Osteocyte (in vitro differentiated cells): Measurements from ENCODE around the gene TUBB1. TPM values are rescaled to one million over a fixed set of nuclear protein-coding genes. Genes with fewer than 3 reads are reported as not detected.

Experiments used
- DNase-seq: peaks from one replicate; pipeline ENCODE4 v3.0.0; 2021; ENCODE audit warnings: mixed read lengths; ENCODE audit not compliant: unreplicated experiment; ENCODE audit errors: extremely low spot score
- H3K27ac Mint-ChIP-seq: one replicate; pipeline ENCODE4 v1.8.0; 2021; ENCODE audit warnings: mild to moderate bottlenecking, mixed read lengths; ENCODE audit not compliant: unreplicated experiment
- H3K27me3 Mint-ChIP-seq: one replicate; pipeline ENCODE4 v1.8.0; 2021; ENCODE audit warnings: mixed read lengths; ENCODE audit not compliant: unreplicated experiment
- H3K36me3 Mint-ChIP-seq: one replicate; pipeline ENCODE4 v1.8.0; 2021; ENCODE audit warnings: mixed read lengths; ENCODE audit not compliant: unreplicated experiment
- H3K4me1 Mint-ChIP-seq: one replicate; pipeline ENCODE4 v1.8.0; 2021; ENCODE audit warnings: mixed read lengths; ENCODE audit not compliant: unreplicated experiment
- H3K4me3 Mint-ChIP-seq: one replicate; pipeline ENCODE4 v1.8.0; 2021; ENCODE audit warnings: mild to moderate bottlenecking, moderate library complexity, mixed read lengths; ENCODE audit not compliant: unreplicated experiment
- H3K9me3 Mint-ChIP-seq: one replicate; pipeline ENCODE4 v1.8.0; 2021; ENCODE audit warnings: mixed read lengths; ENCODE audit not compliant: unreplicated experiment
- CTCF ChIP-seq: fragments of 200-600 bp; sonication (generic); IDR thresholded peaks from 2 replicates; pipeline ENCODE4 v1.5.0; 2021; ENCODE audit warnings: antibody characterized with exemption, mild to moderate bottlenecking, moderate library complexity
- total RNA-seq: library from RNA; stranded (reverse); gene quantifications from 2 replicates; pipeline ENCODE4 v1.2.1, GENCODE V29; 2021

TUBB1 gene
- total RNA-seq, 1 donor from 2014 or later = not detected

GRCh38 chr20:59050437-59050836 lies 31.2 kb downstream of the TUBB1 start:
- H3K4me3 Mint-ChIP-seq = no peak overlapping the region
- H3K27me3 Mint-ChIP-seq = peaks cover 30% of the 10 kb centered on the region
- H3K36me3 Mint-ChIP-seq = no peaks in the 10 kb centered on the region
- no peaks in the 10 kb centered on the region for H3K9me3 Mint-ChIP-seq
- no peak overlapping the region for H3K27ac Mint-ChIP-seq
- no peak for TF ChIP-seq CTCF
- DNase-seq = no peak
- H3K4me1 Mint-ChIP-seq = peaks cover 8% of the 10 kb centered on the region

DNA sequence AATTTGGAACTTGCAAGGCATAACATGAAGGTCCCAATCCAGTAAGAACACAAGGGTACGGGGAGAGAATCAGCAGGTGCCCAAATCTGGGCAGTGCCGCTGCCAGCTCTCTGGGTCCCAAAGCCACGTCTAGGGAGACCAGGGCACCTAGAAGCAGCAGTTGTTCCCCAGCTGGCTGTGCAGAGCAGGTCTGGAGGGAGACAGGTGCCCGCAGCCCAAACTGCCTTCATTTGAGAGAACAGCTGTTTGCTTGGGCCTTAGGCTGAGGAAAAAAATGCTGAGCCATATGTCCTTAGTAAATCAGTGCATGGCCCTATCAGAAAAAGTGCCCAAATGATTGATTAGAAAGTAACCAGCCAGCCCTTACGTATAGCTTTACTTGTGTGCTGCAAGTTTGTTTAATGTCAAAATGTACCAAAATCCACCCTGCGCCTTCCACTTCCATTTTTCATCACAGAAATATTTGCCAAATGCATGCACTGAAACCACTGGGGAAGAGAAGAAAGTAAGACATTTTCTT lies 32.5 kb downstream of the TUBB1 start:
- Mint-ChIP-seq H3K9me3 (no peaks in the 10 kb centered on the region), H3K4me1 (peaks cover 8% of the 10 kb centered on the region), H3K27ac (no peak overlapping the region), H3K36me3 (no peaks in the 10 kb centered on the region), H3K4me3 (no peak overlapping the region), H3K27me3 (peaks cover 33% of the 10 kb centered on the region)
- DNase-seq = no peak
- TF ChIP-seq CTCF = no peak

GRCh38 chr20:59055302-59055701 lies 36.1 kb downstream of the TUBB1 start:
- no peaks in the 10 kb centered on the region for H3K9me3 Mint-ChIP-seq
- H3K4me3 Mint-ChIP-seq = no peak overlapping the region
- no peak for DNase-seq
- no peaks in the 10 kb centered on the region for H3K36me3 Mint-ChIP-seq
- peaks cover 26% of the 10 kb centered on the region for H3K27me3 Mint-ChIP-seq
- H3K4me1 Mint-ChIP-seq = no peaks in the 10 kb centered on the region
- TF ChIP-seq CTCF = peak; percentile 36
- H3K27ac Mint-ChIP-seq = no peak overlapping the region

- Mint-ChIP-seq H3K36me3 (no peaks in the 10 kb centered on the region), H3K27ac (no peak overlapping the region), H3K4me3 (no peak overlapping the region), H3K4me1 (peaks cover 5% of the 10 kb centered on the region), H3K27me3 (peaks cover 24% of the 10 kb centered on the region), H3K9me3 (no peaks in the 10 kb centered on the region)
- no peak for DNase-seq
- no peak for TF ChIP-seq CTCF
Observed at GRCh38 chr20:59062081-59062480, 42.9 kb downstream of the TUBB1 start.

- H3K4me3 Mint-ChIP-seq = no peak overlapping the region
- no peaks in the 10 kb centered on the region for H3K36me3 Mint-ChIP-seq
- no peaks in the 10 kb centered on the region for H3K9me3 Mint-ChIP-seq
- no peak overlapping the region for H3K27ac Mint-ChIP-seq
- peaks cover 27% of the 10 kb centered on the region for H3K27me3 Mint-ChIP-seq
- no peak for TF ChIP-seq CTCF
- DNase-seq = no peak
- H3K4me1 Mint-ChIP-seq = peaks cover 5% of the 10 kb centered on the region
Observed at GRCh38 chr20:59063358-59064213, 44.4 kb downstream of the TUBB1 start.
